ENCODE results near the gene RGS6.
"Not testable (repeated sequence)": the region's sequence is repeated elsewhere in the genome, so short reads cannot be mapped to it uniquely, and the experiment has no call there.

The RGS6 gene

DNA sequence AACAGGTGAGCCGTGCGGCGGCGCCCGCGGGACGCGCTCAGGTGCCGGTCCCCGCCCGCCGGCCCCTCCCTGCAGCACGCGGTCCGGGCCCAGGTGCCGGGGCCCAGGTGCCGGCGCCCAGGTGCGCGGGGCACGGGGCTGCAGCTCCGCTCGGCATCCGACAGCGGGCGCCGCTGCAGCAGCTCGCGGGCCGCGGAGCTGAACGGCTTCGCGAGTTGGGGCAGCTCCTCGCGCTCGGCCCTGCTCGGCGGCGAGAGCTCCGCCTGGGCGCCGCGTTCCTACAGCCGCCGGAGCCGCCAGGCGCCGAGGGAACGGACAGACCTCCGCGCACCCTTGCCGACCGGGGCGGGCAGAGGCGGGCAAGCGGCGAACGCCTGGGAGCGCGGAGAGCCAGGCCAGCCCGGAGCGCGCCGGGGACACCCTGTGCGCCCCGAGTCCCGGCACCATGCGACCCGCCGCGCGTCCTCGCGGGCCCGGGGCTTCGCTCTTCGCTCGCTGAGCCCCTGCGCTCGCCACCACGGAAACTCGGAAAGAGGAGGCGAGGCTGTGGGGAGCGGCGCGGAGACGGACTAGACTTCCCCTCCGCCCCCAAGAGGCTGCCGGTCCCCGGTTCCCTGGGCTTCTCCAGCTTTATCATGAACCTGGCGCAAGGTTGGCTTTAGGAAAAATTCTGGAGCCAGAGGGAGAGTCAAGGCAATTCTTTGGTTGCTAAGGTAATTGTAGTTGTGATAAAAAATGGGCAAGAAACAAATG is at the start of gene RGS6:
RGS6 (plus strand) TSS at position 201 of the 753 bp plus-strand sequence.
- no peak for DNase-seq (ENCODE audit: low read depth)

GRCh38 chr14:71883094-71883493 is 49.1 kb upstream of the RGS6 start:
- DNase-seq (ENCODE audit: low read depth), result no peak

GRCh38 chr14:71885301-71885700 is 46.9 kb upstream of the RGS6 start:
- DNase-seq (ENCODE audit: low read depth), result no peak

GRCh38 chr14:71887802-71888201 is 44.4 kb upstream of the RGS6 start:
- DNase-seq (ENCODE audit: low read depth), result not testable (repeated sequence)

- DNase-seq (ENCODE audit: low read depth), result no peak
These were observed 41.7 kb upstream of the RGS6 start for GRCh38 chr14:71890541-71890940.

- DNase-seq (ENCODE audit: low read depth), result no peak
These were observed 41.0 kb upstream of the RGS6 start for GRCh38 chr14:71891185-71891584.

- no peak for DNase-seq (ENCODE audit: low read depth)
These were observed 40.3 kb upstream of the RGS6 start for GRCh38 chr14:71891970-71892369.

DNA sequence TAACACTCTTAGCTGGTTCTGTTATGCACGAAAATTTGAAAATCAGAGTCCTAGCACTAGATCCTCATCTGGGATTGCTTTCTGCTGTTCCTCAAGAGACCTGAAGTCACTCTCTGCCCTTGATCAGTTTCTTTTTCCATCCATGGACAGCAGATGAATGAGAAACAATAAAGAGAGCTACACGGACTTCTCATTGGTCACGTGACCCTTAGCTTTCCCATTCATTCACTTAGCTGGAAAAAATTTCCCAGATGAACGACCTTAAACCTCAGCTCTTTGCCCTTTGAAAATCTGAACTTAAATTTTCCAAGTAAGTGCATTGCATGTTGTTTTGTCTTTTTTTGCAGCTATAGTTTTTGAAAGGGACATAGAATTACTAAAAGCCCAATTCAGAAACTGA is 27.2 kb upstream of the RGS6 start:
- no peak for DNase-seq (ENCODE audit: low read depth)

DNA sequence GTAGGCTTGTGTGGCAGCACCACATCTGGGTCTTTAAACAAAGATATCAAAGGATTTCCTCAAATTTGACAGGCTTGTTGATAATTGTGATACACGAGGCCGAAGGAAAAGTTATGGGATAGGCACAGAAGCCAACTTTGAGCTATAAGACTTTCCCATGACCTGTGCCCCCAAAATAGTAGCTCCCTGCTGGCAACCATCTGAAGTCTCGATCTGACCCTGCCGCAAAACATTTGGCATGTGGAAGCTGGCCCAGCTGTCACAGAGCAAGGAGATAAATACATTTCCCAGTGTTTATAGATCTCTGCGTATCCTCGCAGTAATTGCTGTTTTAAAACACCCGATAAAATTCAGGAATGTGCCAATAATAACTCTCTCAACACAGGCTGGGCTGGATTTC is 26.4 kb upstream of the RGS6 start:
- DNase-seq (ENCODE audit: low read depth), result no peak

GRCh38 chr14:71907793-71908515 is 24.3 kb upstream of the RGS6 start:
- no peak for DNase-seq (ENCODE audit: low read depth)

DNA sequence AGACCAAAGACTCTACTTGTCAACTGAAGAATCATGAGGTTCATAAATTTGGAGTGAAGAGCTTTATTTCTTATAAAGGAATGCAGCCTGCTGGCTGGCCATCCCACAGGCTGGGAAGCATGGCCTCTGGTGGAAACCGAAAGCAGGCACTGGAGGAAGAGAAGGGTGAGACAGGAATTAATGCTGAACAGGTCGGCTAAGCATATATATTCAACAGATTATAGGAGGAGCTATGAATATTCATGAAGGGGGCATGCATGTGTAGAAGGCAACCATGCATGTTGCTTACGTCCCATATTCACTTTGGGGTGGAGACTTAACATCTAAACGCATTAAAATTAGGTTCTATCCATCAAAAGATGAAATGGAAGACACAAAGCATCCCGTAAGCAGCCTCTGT is 20.6 kb upstream of the RGS6 start:
- DNase-seq (ENCODE audit: low read depth), result no peak

- no peak for DNase-seq (ENCODE audit: low read depth)
These were observed 18.9 kb upstream of the RGS6 start for GRCh38 chr14:71913342-71913741.

GRCh38 chr14:71918955-71919354 is 13.3 kb upstream of the RGS6 start:
- DNase-seq (ENCODE audit: low read depth), result no peak

GRCh38 chr14:71923513-71923912 is 8.7 kb upstream of the RGS6 start:
- DNase-seq (ENCODE audit: low read depth), result no peak

DNA sequence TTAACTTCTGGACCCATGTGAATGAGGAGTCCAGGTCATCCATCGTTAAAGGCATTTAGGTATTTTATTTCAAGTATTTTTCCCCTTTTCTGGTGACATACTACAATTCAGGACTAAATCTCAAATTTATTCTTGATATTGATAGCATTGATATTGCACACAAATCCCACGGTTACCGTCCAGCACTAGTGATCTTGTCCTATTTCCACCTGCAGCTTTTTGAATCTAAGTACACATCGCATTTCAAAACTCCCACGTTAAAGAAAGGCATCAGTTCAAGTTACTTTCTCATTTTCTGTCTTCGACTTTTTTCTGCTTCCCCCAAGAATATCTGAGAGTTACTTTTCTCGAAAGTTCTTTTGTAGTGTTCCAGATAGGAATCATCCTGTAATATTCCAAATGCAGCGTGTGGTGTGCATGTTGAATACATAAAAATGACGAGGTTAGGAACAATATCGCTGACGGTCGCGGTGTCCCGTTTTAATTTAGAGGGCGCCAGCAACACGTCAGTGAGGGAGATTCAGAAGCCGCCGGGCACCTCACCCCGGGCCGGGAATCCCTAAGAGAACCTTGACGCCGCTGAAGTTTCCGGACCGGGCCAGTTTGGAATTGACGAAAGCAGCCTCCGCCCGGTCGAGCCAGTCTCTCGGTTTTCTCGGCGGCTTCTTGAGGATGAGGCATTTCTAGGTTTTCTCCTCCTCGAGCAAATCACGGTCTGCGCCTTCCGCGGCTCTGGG is 569 bp upstream of the RGS6 start:
- DNase-seq (ENCODE audit: low read depth), result no peak

DNA sequence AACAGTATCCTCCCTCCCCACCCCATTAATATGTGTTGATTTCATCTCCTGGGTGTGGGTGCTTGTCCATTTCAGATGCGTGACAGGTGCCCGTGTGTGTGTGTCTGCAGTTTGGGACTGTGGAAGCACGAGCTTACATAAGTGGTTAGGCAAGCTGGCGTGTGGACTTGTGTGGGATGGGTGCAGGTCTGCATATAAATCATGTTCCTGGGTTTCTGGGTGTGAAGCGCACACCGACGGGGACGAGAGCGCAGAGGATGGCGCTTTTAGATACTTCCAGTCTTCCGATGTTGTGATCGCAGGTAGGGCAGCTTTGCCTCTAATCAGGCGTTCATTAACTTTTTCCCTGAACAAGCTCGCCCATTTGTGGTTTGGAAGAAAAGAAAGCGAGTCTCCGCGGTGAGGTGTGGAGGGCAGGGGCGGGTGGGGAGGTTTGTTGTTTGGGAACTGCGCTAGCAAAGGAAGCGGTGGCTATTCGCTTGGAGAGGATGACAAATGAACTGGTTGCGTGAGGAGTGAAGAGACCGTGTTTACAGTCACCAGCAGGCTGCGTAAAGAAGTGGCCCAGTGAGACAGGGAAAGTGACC is 865 bp downstream of the RGS6 start:
- DNase-seq (ENCODE audit: low read depth), result no peak

GRCh38 chr14:71938273-71938672 is 6.0 kb downstream of the RGS6 start:
- DNase-seq (ENCODE audit: low read depth), result not testable (repeated sequence)

DNA sequence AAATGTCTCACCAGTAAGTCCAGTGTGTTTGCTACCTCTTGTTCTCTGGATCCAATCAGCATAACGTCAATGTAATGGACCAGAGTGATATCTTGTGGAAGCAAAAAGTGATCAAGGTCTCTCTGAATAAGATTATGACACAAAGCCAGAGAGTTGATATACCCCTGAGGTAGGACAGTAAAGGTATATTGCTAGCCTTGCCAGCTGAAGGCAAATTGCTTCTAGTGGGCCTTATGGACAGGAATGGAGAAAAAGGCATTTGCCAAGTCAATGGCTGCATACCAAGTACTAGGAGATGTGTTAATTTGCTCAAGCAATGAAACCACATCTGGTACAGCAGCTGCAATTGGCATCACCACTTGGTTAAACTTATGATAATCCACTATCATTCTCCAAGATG is 7.1 kb downstream of the RGS6 start:
- DNase-seq (ENCODE audit: low read depth), result not testable (repeated sequence)

- not testable (repeated sequence) for DNase-seq (ENCODE audit: low read depth)
These were observed 8.3 kb downstream of the RGS6 start for GRCh38 chr14:71940500-71940899.

- DNase-seq (ENCODE audit: low read depth), result not testable (repeated sequence)
These were observed 9.4 kb downstream of the RGS6 start for GRCh38 chr14:71941616-71942015.

- no peak for DNase-seq (ENCODE audit: low read depth)
These were observed 10.9 kb downstream of the RGS6 start for GRCh38 chr14:71942904-71943694.

DNA sequence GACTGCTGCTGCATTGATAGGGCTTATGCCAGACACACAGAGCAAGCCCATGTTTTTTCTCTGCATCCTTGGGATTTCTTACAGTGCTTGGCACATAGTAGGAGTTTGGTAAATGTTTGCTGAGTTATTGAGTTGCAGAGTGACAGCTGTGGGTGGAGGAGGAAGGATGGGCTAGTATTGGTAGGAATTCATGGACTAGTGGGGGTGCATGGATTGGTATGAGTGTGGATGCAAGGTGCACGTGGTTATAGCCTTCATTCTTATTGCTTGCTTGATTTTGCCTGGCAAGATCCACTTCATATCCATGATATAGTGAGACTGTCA is 11.4 kb downstream of the RGS6 start:
- DNase-seq (ENCODE audit: low read depth), result no peak
